DLD1 (cell line): ENCODE measurements around the gene CA10.

Experiments
- in situ Hi-C: cut with HindIII; loops from 2 replicates; pipeline ENCODE4 v1.10.0; 2017; ENCODE audit warnings: low sequenced_read_pairs

CA10 gene

DNA sequence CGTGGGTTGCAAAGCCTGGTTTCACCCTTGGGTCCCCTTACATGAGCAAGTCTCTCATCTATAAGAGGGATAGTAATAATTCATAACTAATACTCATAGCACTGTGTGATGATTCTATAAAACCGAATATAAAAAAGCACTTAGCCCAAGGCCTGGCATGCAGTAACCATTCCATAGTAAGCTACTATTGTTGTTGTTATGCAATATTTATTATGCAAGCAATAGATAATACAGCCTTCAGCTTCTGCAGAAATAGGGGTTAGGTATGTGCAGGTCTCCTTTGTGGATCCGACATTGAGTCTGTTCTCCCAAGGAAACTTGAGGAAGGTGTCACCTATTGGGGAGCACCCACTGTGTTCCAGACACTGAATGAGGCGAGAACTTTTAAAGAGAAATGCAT is 497.1 kb downstream of the CA10 start:
- in situ Hi-C loops = no loop called here

- in situ Hi-C loops = no loop called here
These were observed 498.2 kb downstream of the CA10 start for GRCh38 chr17:51660266-51660665.

DNA sequence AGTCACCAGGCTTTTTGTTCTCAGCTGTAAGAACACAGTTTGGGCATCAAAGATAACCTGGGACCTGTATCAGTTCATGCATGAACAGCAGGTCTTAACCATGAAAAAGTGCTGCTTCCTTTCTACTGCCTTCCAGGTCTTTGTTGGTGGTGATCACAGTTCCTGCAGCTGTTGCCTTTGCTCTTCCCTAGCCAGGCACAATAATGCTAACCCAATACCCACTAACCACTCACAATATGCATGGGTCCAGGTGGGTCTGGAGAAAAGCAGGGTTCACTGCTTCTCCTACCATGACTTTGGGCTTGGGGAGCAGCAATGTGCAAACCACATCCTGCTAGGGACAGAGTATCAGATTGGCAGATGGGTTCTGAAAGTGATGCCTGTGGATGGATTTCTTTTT is 501.3 kb downstream of the CA10 start:
- in situ Hi-C loops = no loop called here

GRCh38 chr17:51653878-51654277 is 504.6 kb downstream of the CA10 start:
- in situ Hi-C loops = no loop called here

DNA sequence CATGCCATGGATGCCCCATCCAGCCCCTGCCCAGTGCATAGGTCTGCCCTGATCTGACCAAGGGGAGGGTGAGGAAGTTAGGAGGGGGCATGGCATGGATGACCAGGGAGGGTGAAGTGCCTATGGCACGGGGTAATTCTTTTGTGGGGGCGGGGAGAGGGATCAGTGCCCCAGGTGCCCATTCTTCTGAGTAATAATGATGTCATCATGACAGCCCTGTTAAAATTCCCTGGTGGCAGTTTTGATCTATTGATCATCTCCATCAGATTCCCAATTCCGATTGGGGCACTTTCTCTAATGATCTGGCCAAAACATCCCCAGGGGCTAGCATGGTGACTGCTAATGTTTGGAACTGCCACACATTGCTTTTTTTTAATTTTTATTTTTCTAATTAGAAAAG is 506.0 kb downstream of the CA10 start:
- in situ Hi-C loops = no loop called here

DNA sequence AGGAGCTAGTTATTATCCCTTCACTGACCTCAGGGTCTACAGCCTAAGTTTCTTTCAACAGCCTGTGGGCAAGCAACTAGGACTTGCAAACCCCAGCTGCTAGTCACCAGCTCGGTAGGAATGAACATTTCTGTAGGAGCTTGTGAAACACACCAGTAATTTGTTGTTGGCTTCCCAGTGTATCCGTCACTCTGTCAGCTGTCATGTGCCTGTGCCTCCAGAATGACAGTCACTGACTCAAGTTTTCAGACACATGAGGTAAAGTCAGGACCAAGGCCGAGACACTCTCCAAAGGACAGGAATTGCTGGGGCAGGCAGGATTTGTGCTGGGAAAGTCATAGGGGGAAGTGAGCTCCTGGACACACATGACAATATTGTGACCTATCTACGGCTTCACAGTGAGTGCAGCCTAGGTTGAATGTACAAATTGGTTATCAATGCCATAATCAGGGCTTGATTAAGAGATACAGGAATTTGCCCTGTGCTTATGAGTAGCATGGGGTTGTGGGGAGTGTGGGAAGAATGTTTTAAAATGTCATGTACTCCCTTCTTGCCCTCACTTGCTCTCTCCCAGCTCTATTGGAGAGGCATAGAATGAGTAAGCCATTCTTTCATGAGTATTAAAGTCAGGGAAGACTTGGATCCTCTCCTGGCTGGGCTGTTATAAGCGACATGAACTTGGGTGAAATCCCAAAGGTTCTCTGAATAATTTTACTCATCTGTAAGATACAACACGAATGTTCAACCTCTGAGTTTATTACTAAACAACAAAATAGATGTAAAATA is 506.8 kb downstream of the CA10 start:
- in situ Hi-C loops = no loop called here

GRCh38 chr17:51650772-51651171 is 507.7 kb downstream of the CA10 start:
- in situ Hi-C loops = no loop called here

DNA sequence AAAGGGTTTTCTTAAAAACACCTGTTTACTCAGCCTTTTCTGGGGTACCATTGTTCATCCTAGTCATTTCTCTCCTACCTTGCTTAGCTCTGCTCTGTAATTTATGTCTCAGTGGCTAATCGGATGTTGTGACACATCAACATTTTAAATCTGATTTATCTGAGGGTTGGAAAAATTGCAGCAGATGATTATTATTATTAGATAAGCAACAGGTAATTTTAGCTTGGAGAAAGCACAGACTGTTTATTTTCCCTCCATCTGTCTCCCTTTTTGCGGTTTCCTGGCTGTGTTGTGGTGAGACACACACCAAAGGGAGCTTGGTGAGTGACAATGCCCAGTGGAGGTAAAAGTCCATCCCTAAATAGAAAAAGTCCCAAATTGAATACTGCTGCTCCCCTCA is 508.3 kb downstream of the CA10 start:
- in situ Hi-C loops = no loop called here

DNA sequence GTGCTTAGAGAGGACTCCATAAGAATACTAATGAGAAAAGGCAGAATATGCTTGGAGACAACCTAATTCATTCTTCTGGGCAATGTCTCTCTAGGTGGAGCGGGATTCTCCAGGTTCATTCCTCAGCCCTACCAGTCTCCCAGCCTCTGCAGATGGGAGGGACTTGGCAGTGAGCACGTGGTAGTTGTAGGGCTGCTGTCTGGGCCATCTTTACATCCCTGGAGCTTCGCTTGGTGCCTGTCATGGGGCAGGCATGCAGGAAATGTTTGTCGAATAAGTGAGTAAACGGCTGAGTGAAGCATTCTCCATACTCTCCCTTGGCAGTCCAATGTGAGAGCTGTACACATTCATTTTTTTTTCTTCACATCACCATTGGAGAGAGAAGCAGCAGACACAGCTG is 510.7 kb downstream of the CA10 start:
- in situ Hi-C loops = no loop called here

- in situ Hi-C loops = no loop called here
These were observed 511.4 kb downstream of the CA10 start for GRCh38 chr17:51647067-51647466.

DNA sequence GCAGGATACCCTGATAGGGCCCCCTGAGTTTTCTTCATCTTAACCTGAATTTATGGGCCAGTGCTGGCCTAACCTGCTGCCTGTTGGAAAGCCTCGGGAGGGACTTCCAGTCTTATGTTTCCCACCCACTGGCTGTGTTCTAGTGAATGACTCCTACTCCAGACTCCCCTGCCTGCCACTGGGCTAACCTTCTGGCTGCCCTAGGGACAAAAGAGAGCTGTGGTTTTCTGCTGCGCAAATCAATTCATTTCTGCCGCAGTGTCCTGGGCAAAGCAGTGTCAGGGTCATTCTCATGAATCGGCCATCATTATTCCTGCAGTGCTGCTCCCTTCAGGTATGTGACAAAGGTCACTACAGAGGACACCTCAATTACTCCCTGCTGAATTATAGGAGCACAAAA is 512.0 kb downstream of the CA10 start:
- in situ Hi-C loops = no loop called here

DNA sequence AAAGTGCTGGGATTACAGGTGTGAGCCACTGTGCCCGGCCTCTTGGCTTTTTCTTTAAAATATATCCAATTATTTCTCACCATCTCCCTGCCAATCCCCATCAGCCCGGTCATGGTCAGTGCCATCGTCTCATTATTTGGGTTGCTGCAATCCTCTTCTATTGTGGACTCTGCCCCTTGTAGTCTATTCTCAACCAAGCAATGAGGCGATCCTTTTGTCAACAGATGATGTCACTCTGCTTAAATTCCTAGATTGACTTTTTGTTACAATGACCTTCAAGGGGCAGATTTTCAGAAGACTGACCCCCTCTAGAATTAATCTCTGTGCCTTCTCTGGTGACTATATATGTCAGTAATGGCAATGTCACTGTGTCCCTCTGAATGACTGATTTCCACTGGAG is 513.5 kb downstream of the CA10 start:
- in situ Hi-C loops = no loop called here

- in situ Hi-C loops = no loop called here
These were observed 514.6 kb downstream of the CA10 start for GRCh38 chr17:51643702-51644490.

- in situ Hi-C loops = no loop called here
These were observed 516.5 kb downstream of the CA10 start for GRCh38 chr17:51642029-51642428.

DNA sequence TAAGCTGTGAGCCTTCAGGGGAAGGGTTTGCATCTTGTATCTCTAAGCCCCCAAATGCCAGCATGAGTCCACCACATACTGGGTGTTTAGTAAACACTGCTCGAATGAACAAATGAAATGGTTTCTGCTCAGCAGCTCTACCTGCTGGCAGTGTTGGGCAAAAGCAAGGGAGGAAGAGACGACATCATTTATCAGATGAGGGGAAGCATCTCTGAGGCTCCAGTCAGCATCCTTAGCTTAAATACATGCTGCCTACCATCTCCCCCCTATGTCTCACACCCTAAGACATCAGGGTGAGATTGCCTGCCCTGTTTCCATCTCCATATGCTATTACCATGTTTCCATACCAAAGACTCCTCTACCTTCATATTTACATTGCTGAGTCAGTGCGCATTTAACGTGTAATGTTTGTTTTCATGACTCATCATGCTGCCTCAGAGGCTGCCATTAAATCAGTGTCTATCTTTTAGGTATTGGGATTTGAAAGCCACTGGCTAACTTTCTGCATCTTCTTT is 518.3 kb downstream of the CA10 start:
- in situ Hi-C loops = no loop called here

- in situ Hi-C loops = no loop called here
These were observed 519.5 kb downstream of the CA10 start for GRCh38 chr17:51638971-51639370.

DNA sequence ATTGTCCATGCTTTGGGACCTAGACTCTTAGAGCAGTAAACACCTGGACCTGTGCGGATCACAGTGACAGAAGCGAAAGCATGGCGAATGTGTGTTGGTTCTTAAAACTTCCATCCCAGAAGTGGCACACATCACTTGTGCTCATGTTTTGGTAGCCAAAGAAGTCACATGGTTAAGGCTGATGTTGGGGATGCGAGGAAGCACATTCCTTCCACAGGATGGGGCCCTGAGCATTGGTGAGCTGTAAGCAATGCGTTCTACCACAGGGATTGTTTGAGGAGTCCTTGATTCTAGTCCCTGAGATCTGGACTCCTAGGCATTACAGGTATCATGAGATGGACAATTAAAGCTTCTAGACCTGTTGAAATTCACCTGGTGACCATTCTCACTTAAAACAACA is 522.2 kb downstream of the CA10 start:
- in situ Hi-C loops = no loop called here

GRCh38 chr17:51630101-51630671 is 528.3 kb downstream of the CA10 start:
- in situ Hi-C loops = no loop called here

DNA sequence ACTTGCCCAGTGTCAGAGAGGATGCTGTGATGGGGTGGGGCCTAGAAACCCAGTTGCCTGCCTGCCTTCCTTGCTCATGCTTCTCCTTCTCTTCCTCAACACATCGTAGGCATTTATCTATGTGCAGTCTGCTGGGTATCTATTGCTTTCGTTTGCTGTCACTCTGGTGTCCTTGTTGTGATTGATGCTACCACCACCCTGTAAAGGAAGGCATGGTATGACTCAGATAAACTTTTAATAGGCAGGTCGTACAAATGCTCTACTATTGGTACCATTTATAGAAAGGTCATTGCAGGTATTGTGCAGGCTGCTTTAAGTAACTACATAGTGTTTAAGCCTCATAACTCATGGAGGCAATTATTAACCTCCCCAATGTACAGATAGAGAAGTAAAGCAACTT is 529.3 kb downstream of the CA10 start:
- in situ Hi-C loops = no loop called here

DNA sequence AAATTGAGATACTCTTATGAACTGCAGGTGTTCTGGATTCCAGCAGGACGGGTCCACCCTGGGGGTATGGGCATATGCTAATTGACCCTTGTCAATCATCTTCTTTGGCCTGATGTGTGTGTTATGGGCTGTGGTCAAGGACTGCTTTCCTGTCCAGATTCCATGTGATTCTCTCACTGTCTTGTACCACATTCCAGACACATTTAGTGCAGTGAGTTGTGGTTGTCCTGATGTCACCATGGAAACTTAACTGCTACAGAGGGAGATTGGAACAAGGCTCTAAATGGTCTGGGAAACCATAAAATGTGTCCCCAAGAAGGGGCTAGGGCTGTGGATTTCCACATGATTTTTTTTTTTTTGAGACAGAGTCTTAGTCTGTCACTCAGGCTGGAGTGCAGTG is 530.7 kb downstream of the CA10 start:
- in situ Hi-C loops = no loop called here

- in situ Hi-C loops = no loop called here
These were observed 540.0 kb downstream of the CA10 start for GRCh38 chr17:51618476-51618875.

GRCh38 chr17:51617986-51618385 is 540.5 kb downstream of the CA10 start:
- in situ Hi-C loops = no loop called here
